HepG2 (cell line): ENCODE results near the gene KRTAP12-4.

Source experiments
- MYNN ChIP-seq: sonication (generic); formaldehyde crosslinking; IDR thresholded peaks from 2 replicates; pipeline ENCODE4 v1.4.0; 2020; ENCODE audit warnings: mild to moderate bottlenecking, low read depth, missing genetic modification reagents
- NR1H2 ChIP-seq: sonication (generic); formaldehyde crosslinking; IDR thresholded peaks from 2 replicates; pipeline ENCODE4 v1.8.1; 2022; ENCODE audit warnings: low read depth, missing genetic modification reagents, borderline replicate concordance
- POLR2A ChIP-seq, 2 experiments: IDR thresholded peaks; 2 replicates each; pipeline ENCODE4 v1.6.1; 2011; ENCODE audit warnings: low read depth in 2 of 2, low read length in 2 of 2, mild to moderate bottlenecking in 1 of 2, moderate library complexity in 1 of 2; ENCODE audit not compliant: insufficient read depth in 1 of 2
- SMARCC2 ChIP-seq: fragments of 450-650 bp; IDR thresholded peaks from 2 replicates; pipeline ENCODE4 v1.6.1; 2017; ENCODE audit warnings: antibody characterized with exemption, mild to moderate bottlenecking
- SNRNP70 ChIP-seq: fragments of 200-400 bp; formaldehyde crosslinking; IDR thresholded peaks from 2 replicates; pipeline ENCODE4 v1.6.1; 2017; ENCODE audit warnings: mild to moderate bottlenecking, low read depth, low read length, moderate library complexity
- ZFX ChIP-seq: sonication (generic); formaldehyde crosslinking; IDR thresholded peaks from 2 replicates; pipeline ENCODE4 v1.4.0; 2020; ENCODE audit warnings: mild to moderate bottlenecking, low read depth, missing genetic modification reagents, moderate library complexity
- ZNF224 ChIP-seq: sonication (generic); formaldehyde crosslinking; IDR thresholded peaks from 2 replicates; pipeline ENCODE4 v1.5.0; 2020; ENCODE audit warnings: mild to moderate bottlenecking, missing genetic modification reagents
- ZNF737 ChIP-seq: sonication (generic); formaldehyde crosslinking; IDR thresholded peaks from 2 replicates; pipeline ENCODE4 v1.5.0; 2020; ENCODE audit warnings: missing genetic modification reagents, mild to moderate bottlenecking, borderline replicate concordance
- ZNF766 ChIP-seq: sonication (generic); formaldehyde crosslinking; IDR thresholded peaks from 2 replicates; pipeline ENCODE4 v1.5.0; 2020; ENCODE audit warnings: missing genetic modification reagents, borderline replicate concordance

DNA sequence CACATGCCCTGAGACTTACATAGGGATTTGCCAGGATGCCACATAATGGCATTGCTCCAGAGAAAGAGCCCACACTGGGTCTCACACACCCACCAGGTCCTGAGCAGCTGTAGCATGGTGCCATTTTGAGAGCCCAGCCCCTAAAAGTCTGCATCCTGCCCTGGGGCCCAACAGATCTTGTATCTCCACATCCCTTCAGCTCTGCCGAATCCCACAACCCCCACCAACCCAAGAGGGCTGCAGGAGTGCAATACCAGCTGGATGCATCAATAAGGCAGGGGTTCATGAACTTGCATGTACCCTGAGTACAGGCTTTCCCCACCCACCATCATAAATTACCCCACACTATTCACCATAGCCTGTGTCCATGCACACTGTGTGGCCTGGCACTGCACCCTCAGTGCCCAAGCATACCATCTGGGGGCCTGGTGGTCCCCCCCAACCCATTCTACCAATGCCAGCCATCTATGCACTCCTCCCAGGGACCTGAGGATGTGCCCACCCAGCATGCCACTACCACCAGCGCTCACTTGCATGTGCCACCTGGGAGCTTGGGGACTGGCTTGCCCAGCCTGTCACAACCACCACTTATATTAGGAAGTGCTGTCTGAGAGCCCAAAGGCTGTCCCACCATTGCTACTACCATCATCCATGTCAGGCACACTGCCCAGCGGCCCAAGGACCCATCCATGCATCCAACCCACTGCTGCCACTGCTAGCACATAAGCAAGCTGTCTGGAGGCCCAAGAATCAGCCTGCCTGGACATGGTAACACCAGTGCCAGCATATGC, 16.4 kb upstream of the KRTAP12-4 start:
- TF ChIP-seq POLR2A (IDR thresholded peaks at IDR 0.05; ENCODE audit: insufficient read depth in 1 of 2, low read depth in 2 of 2, low read length in 2 of 2) (no peak), ZNF224 (no peak), ZNF766 (CRISPR knock-in tag) (no peak), MYNN (CRISPR knock-in tag) (no peak), NR1H2 (CRISPR knock-in tag) (no peak), ZFX (CRISPR knock-in tag) (no peak), ZNF737 (CRISPR knock-in tag) (no peak), SMARCC2 (no peak), SNRNP70 (no peak)
